Astrocyte (in vitro differentiated cells and primary cell): ENCODE data around the gene NTRK3. TPM values are rescaled to one million over a fixed set of nuclear protein-coding genes. Genes with fewer than 3 reads are reported as not detected.

Experiments
- DNase-seq: peaks from one replicate; pipeline ENCODE4 v3.0.0-alpha.2; 2010; ENCODE audit warnings: low read depth
- FAIRE-seq: peaks from 2 replicates; lab custom pipeline; 2011; peaks lifted over from hg19 to GRCh38; lab: Jason Lieb, UNC
- H2AFZ ChIP-seq: 2 replicates; pipeline ENCODE4 v1.6.0; 2012; ENCODE audit warnings: low read depth, low read length, inconsistent platforms
- H3K27ac ChIP-seq: 2 replicates; pipeline ENCODE4 v1.5.1; 2011; ENCODE audit warnings: low read depth, low read length, inconsistent platforms
- H3K27me3 ChIP-seq: 2 replicates; pipeline ENCODE4 v1.6.0; 2011; ENCODE audit warnings: low read length, inconsistent platforms; ENCODE audit not compliant: insufficient read depth
- H3K36me3 ChIP-seq: 2 replicates; pipeline ENCODE4 v1.5.1; 2011; ENCODE audit warnings: low read length, inconsistent platforms; ENCODE audit not compliant: insufficient read depth
- H3K4me1 ChIP-seq: 2 replicates; pipeline ENCODE4 v1.5.1; 2011; ENCODE audit warnings: low read length, inconsistent platforms; ENCODE audit not compliant: insufficient read depth
- H3K4me2 ChIP-seq: 2 replicates; pipeline ENCODE4 v1.6.0; 2012; ENCODE audit warnings: low read length, inconsistent platforms
- H3K4me3 ChIP-seq: 2 replicates; pipeline ENCODE4 v1.5.1; 2011; ENCODE audit warnings: low read depth, mild to moderate bottlenecking, low read length, inconsistent platforms; ENCODE audit not compliant: insufficient read depth
- H3K79me2 ChIP-seq: 2 replicates; pipeline ENCODE4 v1.6.0; 2012; ENCODE audit warnings: mild to moderate bottlenecking, low read length, inconsistent platforms; ENCODE audit not compliant: insufficient read depth
- H3K9ac ChIP-seq: 2 replicates; pipeline ENCODE4 v1.6.0; 2012; ENCODE audit warnings: mild to moderate bottlenecking, low read length, inconsistent platforms
- H3K9me3 ChIP-seq: 2 replicates; pipeline ENCODE4 v1.5.1; 2012; ENCODE audit warnings: low read depth, mild to moderate bottlenecking, low read length, inconsistent platforms; ENCODE audit not compliant: insufficient read depth
- H4K20me1 ChIP-seq: 2 replicates; pipeline ENCODE4 v1.6.0; 2012; ENCODE audit warnings: low read length, inconsistent platforms; ENCODE audit not compliant: insufficient read depth
- H3K27ac Mint-ChIP-seq: one replicate; pipeline ENCODE4 v1.8.0; 2021; ENCODE audit warnings: mild to moderate bottlenecking, mixed read lengths; ENCODE audit not compliant: unreplicated experiment
- H3K27me3 Mint-ChIP-seq: one replicate; pipeline ENCODE4 v1.8.0; 2021; ENCODE audit warnings: low read depth, mixed read lengths; ENCODE audit not compliant: unreplicated experiment
- H3K36me3 Mint-ChIP-seq: one replicate; pipeline ENCODE4 v1.8.0; 2021; ENCODE audit warnings: low read depth, mixed read lengths; ENCODE audit not compliant: unreplicated experiment
- H3K4me1 Mint-ChIP-seq: one replicate; pipeline ENCODE4 v1.8.0; 2021; ENCODE audit warnings: low read depth, mixed read lengths; ENCODE audit not compliant: unreplicated experiment
- H3K4me3 Mint-ChIP-seq: one replicate; pipeline ENCODE4 v1.8.0; 2021; ENCODE audit warnings: mild to moderate bottlenecking, moderate library complexity, mixed read lengths; ENCODE audit not compliant: unreplicated experiment
- H3K9me3 Mint-ChIP-seq: one replicate; pipeline ENCODE4 v1.8.0; 2021; ENCODE audit warnings: mild to moderate bottlenecking, mixed read lengths; ENCODE audit not compliant: unreplicated experiment
- CTCF ChIP-seq: IDR thresholded peaks from 2 replicates; pipeline ENCODE4 v1.5.1; 2011; ENCODE audit warnings: low read depth, mild to moderate bottlenecking, inconsistent platforms, low read length, moderate library complexity; ENCODE audit not compliant: insufficient read depth
- EZH2 ChIP-seq: IDR thresholded peaks from 2 replicates; pipeline ENCODE4 v1.6.1; 2012; ENCODE audit warnings: mild to moderate bottlenecking, low read length, inconsistent platforms; ENCODE audit not compliant: insufficient read depth
- total RNA-seq: library from RNA; stranded (reverse); gene quantifications from 2 replicates; pipeline ENCODE4 v1.2.1, GENCODE V29; 2021

Gene NTRK3
- total RNA-seq, 1 donor from 2014 or later: 12.9 TPM

- DNase-seq (no peak), FAIRE-seq (no peak)
- H4K20me1 ChIP-seq: no peaks in the 10 kb centered on the region
- H3K27me3 ChIP-seq: no peaks in the 10 kb centered on the region
- Mint-ChIP-seq H3K4me3 (no peak overlapping the region), H3K27me3 (peaks cover 14% of the 10 kb centered on the region), H3K4me1 (peaks cover 2% of the 10 kb centered on the region), H3K36me3 (peaks cover 6% of the 10 kb centered on the region), H3K9me3 (peaks cover 4% of the 10 kb centered on the region), H3K27ac (no peak overlapping the region)
- H3K27ac ChIP-seq: no peak overlapping the region
- H3K36me3 ChIP-seq: no peaks in the 10 kb centered on the region
- no peak overlapping the region for H3K4me3 ChIP-seq
- H3K79me2 ChIP-seq: no peaks in the 10 kb centered on the region
- H2AFZ ChIP-seq: no peak overlapping the region
- H3K9ac ChIP-seq: no peak overlapping the region
- peaks cover 3% of the 10 kb centered on the region for H3K4me1 ChIP-seq
- no peak for TF ChIP-seq CTCF
- TF ChIP-seq EZH2: no peak
- H3K4me2 ChIP-seq: no peak overlapping the region
- no peaks in the 10 kb centered on the region for H3K9me3 ChIP-seq
These were observed 165.0 kb downstream of the NTRK3 start for GRCh38 chr15:88091444-88092016.

GRCh38 chr15:88090481-88091011 lies 166.0 kb downstream of the NTRK3 start:
- Histone ChIP-seq H3K9ac (no peak overlapping the region), H3K4me1 (peaks cover 3% of the 10 kb centered on the region), H4K20me1 (no peaks in the 10 kb centered on the region), H3K27ac (no peak overlapping the region), H3K36me3 (no peaks in the 10 kb centered on the region), H3K27me3 (no peaks in the 10 kb centered on the region), H3K4me2 (no peak overlapping the region), H3K4me3 (no peak overlapping the region), H3K9me3 (no peaks in the 10 kb centered on the region), H3K79me2 (no peaks in the 10 kb centered on the region), H2AFZ (no peak overlapping the region)
- Mint-ChIP-seq H3K4me3 (no peak overlapping the region), H3K9me3 (peaks cover 4% of the 10 kb centered on the region), H3K27me3 (peaks cover 14% of the 10 kb centered on the region), H3K36me3 (peaks cover 6% of the 10 kb centered on the region), H3K27ac (no peak overlapping the region), H3K4me1 (peaks cover 2% of the 10 kb centered on the region)
- no peak for DNase-seq
- FAIRE-seq: no peak
- TF ChIP-seq EZH2 (no peak), CTCF (no peak)

DNA sequence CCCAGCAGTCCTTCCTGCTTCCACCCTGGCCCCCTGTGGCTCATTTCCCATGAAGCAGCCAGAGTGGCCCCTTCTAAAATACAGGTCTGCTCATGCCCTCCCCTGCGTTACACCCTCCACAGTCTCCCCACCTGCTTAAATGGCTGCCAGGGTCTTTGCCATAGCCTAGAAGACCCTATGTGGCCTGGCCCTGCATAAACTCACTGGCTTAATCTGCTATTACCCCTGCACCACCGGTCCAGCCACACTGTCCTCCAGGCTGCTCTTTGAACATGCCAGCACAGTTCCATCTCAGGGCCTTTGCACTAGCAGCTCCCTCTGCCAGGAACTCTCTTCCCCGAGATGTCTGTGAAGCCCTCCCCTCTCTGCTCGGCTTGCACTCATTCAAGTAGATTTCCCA lies 166.8 kb downstream of the NTRK3 start:
- Histone ChIP-seq H3K4me3 (no peak overlapping the region), H3K9ac (no peak overlapping the region), H3K27me3 (no peaks in the 10 kb centered on the region), H4K20me1 (no peaks in the 10 kb centered on the region), H3K4me2 (no peak overlapping the region), H3K9me3 (no peaks in the 10 kb centered on the region), H3K36me3 (no peaks in the 10 kb centered on the region), H2AFZ (no peak overlapping the region), H3K27ac (no peak overlapping the region), H3K4me1 (peaks cover 3% of the 10 kb centered on the region), H3K79me2 (no peaks in the 10 kb centered on the region)
- peaks cover 6% of the 10 kb centered on the region for H3K36me3 Mint-ChIP-seq
- TF ChIP-seq EZH2: no peak
- TF ChIP-seq CTCF: no peak
- DNase-seq: no peak
- H3K27me3 Mint-ChIP-seq: peaks cover 14% of the 10 kb centered on the region
- H3K9me3 Mint-ChIP-seq: peaks cover 4% of the 10 kb centered on the region
- H3K4me3 Mint-ChIP-seq: no peak overlapping the region
- H3K27ac Mint-ChIP-seq: no peak overlapping the region
- H3K4me1 Mint-ChIP-seq: peaks cover 2% of the 10 kb centered on the region
- no peak for FAIRE-seq
